Fibroblast of skin of abdomen (primary cell): ENCODE results near the gene METTL22.

Experiments used
- DNase-seq: peaks from one replicate; pipeline ENCODE4 v3.0.0-alpha.2; 2013

METTL22 gene

DNA sequence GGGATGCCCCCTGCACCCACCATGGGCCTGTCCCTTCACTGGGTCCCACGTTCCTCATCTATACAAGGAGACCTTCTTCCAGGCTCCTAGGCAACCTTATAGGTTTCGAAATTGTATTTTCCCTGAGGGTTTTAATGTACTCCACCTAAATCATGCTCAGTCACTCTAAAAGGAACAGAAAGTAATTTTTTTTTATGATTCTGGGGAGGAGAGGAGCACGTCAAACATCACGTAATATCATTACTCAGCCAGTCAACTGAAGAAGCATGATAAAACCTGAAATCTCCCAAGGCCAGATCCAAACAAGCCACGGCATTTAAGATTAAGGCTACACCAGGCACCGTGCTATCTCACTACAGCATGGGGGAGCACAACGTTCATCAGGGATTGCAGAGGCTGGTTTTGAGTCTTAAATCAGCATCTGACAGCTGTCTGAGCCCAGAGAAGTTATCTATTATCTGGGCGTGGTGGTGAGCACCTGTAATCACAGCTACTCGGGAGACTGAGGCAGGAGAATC, 27.3 kb upstream of the METTL22 start:
- no peak for DNase-seq

DNA sequence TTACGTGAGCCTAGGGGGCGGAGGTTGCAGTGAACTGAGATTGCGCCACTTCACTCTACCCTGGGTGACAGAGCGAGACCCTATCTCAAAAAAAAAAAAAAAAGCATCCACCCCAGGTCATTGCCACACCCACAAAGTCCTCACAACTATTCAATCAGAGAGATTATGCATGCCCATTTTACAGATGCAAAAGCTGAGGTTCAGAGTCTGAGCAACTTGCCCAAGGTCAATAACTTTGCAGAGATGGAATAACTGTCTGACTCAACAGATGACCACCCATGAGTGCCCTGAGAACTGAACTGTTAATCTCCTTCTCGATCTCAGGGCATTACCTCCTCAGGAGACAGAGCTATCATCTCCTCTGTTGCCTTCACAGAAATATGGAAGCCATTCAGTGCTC, 25.7 kb upstream of the METTL22 start:
- no peak for DNase-seq

DNA sequence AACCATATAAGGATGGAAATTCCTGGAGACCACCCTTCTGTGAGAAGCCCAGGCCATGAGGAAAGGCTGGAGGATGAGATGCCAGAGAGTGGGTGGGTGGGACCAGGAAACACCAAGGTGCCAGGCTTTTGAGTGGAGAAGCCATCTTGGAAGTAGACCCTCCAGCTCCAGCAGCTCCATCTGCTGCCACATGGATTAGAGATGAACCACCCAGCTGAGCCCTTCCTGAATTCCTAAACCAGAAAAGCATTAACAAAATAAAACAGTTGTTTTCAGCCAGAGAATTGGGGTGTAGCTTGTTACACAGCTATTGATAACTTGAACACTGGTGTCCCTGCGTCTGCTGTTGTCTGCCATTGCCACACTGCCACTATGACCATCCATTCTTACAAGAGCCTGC, 24.9 kb upstream of the METTL22 start:
- no peak for DNase-seq

DNA sequence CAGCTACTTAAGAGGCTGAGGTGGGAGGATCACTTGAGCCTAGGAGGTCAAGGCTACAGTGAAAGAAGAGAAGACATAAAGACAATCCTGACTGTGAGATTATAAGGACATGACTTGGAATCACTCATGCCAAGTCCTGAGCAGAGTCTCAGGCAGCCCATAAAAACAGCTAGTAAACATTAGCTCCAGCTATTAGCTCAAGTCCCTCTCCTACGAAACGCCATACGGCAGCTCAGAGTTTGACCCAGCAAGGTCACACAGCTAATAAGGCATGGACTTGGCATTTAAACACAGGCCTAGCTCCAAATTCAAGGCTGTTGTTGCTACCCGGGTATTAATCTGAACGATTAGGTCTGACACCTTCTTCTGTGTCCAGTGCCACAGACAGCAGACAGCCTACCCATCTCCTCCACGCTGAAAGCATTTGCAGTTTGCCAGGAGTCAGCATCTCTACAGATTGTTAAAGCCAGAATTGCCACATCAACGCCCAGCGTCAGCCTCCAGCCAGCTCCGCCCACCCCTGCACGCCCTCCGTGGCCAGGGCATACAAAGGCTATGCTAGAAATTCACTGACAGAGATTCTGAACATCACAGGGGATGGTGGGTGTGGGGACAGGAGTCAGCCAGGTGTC, 21.2 kb upstream of the METTL22 start:
- no peak for DNase-seq

DNA sequence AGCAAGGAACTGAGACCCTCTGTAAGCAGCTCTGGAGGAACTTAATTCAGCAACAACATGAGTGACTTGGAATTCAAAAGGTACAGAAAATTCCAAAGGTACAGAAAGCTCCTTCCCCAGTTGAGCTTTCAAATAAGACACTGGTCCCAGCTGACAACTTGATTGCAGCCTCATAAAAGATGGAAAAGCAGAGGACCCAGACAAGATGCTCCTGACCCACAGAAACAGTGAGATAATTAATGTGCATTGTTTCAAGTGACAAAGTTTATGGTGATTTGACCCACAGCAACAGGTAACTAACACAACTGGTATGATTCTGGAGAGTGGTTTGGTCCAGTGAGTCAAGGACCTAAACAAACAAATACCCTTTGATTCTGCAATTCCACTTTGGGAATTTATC, 15.9 kb upstream of the METTL22 start:
- no peak for DNase-seq

DNA sequence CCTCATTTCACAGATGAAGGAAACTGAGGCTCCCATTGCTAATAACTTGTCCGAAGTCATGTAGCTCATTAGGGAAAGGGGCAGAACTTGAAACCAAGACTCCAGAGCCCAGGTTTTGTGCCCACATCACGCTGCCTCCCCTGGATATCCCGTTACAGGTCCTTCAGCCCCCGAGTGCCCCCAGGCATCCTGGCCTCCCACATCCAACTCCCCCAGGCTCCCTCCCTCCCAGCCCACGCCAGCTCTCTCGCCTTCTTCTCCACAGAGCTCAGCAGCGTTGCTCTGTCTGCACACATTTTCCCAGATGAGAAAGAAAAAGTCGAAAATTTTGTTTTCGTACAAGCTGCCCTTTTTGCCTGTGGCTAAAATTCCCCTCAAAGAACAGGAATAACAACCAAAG, 14.3 kb upstream of the METTL22 start:
- no peak for DNase-seq

DNA sequence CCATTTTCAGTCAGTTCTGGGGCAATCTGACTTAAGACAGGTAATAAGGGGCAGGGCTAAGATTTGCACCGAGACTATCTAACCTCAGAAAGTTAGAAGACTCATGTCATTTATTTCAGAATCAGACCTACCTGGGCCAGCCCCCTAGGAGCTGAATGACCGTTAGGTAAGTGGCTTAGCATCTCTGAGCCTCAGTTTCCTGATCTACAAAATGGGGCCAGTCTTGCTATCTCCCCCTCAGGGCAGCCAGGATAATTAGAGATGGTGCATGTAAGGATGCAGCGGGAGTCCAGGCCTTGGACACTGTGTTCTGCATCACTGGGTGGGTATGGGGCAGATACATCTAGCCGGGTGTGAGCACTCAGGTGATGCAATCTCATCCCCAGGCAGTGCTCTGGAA, 10.4 kb upstream of the METTL22 start:
- no peak for DNase-seq

DNA sequence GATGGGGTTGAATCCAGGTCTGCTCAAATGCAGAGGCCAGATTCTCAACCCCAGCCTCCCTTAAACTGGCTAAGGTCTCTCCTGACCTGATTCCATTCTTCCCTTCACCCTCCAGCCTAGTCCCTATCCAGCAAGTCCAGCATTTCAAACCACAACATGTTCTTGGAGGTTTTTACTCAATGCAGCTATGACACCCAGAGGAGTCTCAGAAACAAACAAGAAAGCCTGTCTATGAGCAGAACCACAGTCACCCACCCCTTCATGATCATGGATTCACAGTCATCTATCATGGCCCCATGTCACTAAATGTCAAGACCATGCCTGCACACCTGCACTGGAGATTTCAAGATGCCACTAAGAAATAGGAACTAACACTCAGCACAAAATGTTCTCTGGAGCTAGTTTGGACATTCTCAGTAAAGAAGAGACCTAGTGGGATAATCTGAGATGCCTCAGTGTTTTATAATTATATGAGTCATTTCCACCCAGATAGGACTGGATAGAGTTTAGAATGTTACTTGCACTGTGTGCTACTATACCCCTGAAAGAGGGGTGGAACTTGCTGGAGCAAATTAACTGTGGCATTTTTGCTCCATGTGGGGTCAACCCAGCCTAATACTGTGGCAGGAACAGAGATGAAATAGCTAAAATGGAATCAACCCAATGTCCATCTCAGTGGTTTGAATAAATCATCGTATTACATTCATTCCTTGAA, 9.5 kb upstream of the METTL22 start:
- DNase-seq: peak; percentile 58

DNA sequence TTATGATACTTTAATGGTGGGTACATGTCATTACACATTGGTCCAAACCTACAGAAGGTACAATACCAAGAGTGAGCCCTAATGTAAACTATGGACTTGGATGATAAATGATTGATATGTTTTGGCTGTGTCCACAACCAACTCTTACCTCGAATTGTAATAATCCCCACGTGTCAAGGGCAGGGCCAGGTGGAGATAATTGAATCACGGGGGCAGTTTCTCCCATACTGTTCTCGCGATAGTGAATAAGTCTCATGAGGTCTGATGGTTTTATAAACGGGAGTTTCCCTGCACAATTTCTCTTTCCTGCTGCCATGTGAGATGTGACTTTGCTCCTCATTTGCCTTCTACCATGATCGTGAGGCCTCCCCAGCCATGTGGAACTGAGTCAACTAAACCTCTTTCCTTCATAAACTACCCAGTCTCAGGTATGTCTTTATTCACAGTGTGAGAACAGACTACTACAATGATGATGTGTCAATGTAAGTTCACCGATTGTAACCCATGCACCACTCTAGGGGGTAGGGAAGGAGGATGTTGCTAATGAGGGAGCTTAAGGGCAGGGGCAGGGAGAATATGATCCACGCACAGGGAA, 7.0 kb upstream of the METTL22 start:
- no peak for DNase-seq

DNA sequence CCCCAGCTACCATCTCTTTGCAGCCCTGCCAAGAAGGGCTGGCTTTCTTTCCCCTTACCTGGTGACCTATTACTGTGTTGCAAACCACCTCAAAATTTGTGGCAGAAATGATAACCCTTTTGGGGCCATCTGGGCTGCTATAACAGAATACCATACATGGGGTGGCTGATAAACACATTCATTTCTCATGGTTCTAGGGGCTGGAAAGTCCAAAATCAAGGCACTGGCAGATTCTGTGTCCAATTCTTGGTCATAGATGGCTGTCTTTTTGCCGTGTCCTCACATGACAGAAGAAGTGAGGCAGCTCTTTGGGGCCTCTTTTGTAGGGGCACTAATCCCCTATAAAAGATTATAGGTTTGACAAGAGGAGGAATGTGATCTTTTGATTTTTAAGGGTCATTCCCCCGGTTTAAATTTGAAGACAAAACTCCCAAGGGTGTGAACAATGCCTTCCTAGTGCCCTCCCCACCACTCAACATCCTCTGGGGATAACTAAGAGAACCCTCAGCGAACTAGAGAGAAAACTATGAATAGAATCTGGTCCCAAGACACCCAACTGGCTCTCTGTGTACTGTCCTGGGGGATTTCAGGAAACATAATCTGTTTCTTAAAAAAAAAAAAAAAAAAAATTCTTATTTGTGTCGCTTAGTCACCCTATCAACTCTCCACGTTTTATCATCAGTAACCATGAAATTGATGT, 1.7 kb upstream of the METTL22 start:
- no peak for DNase-seq

DNA sequence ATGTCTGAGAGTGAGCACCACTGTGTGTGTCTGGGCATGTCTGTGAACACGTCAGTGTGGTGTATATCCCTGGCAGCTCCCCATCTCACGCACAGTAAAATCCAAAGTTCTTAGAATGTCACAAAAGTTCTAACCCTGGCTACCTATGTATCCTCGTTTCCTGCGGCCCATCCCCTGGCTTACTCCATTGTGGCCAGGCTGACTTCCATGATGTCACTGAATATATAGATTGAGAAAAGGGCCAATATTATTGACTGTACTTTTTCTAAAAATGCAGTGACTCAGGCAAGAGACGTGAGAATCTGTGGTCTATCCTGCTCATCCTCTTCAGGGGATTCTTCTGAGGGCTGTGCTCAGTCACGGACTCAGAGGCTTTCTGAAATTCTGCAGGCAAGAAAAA, 963 bp upstream of the METTL22 start:
- peak; percentile 34 for DNase-seq

DNA sequence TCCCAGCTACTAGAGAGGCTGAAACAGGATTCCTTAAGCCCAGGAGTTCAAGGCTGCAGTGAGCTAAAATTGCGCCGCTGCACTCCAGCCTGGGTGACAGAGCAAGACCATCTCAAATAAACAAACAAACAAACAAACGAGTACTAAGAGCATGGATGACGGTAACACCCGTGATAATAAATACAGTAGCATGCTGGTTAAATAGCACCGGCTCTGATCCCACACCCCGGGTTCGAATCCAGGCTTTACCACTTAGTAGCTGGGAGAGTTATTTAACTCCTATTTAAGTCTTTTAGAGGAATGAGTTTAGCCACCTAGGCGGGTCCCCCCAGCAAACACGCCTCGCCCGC, 301 bp upstream of the METTL22 start:
- no peak for DNase-seq

DNA sequence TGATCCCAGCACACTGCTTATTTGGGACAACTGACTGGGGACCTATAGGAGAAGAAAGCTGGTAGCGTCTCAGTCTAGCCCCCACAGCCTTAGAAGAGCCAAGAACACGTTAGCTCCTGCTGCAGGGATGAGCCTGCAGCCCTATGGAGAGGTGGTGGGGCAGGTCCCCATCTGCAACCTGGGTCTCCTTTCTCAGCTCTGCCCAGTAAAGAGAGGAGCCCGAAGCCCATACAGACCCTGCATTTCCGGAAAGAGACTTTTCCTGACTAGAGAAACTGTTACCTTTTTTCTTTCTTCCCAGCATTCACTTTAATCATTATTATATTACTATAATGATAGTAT, 788 bp downstream of the METTL22 start:
- DNase-seq: no peak

DNA sequence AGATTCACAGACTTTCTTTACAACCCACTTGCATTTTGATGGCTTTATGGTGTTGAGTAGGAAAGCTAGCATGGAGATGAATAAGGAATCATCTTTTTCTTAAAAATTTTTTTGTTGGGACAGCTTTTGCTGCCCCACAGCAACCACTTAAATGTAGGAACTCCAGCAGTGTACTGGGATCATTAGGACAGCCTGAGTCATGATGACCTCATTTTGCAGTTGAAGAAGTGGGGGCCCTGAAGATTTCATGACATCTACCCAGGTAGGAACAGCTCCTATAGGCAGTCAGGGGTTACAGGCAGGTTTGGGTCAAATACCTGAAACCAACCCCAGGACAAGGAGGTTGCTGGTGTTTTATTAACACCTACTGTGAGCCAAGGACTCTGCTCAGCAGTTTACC, 2.1 kb downstream of the METTL22 start:
- DNase-seq: no peak

DNA sequence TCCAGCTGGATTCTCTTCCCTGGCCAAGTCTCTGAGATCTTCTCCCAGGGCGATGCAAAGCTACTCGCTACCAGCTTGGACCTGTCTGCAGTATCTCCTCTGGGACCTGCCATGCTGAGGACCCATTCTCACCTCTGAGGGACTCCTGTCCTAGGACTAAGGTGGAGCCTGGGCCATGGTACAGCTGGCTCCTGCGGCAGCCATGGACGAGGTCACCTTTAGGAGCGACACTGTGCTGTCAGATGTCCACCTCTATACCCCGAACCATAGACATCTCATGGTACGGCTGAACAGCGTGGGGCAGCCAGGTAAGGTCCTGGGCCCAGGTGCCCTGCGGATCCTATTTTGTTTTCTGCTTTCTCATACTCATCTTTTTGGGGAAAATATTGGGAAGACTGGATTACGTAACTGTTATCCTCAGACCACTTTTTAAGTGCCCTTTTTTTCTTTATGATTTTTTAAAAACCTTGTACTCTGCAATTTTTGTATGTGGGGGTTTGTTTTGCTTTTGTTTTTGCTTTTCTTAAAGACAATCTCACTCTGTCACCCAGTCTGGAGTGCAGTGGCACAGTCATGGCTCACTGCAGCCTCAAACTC, 4.1 kb downstream of the METTL22 start:
- DNase-seq: no peak

DNA sequence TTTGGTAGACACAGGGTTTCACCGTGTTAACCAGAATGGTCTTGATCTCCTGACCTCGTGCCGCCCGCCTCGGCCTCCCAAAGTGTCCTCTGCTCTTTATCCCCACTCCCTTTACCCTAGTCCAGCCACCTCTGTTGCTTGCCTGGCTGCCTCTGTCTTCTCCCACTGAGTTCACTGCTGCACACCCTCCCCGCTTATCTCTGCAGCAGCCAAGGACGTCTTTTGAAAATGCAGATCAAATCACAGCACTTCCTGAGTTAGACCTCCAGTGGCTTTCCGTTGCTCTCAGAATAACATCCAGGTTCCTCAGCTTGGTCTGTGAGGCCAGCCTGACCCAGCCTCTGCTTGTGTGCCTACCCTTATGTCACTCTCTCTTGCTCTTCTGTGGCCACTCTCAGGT, 5.4 kb downstream of the METTL22 start:
- no peak for DNase-seq

DNA sequence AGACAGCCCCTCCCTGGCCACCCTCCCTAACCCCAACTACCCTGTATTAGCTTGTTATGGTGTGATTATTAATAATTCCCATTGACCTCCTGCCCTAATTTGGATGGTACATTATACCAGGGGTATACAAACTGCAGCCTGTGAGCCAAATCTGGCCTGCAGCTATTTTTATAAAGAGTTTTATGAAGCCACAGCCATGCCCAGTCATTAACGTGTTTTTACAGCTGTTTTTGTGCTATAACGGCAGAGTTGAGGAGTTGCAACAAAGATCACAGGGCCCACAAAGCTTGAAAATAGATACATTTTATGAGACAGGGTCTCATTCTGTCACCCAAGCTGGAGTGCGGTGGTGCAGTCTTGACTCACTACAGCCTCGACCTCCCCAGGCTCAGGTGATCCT, 6.0 kb downstream of the METTL22 start:
- DNase-seq: no peak

DNA sequence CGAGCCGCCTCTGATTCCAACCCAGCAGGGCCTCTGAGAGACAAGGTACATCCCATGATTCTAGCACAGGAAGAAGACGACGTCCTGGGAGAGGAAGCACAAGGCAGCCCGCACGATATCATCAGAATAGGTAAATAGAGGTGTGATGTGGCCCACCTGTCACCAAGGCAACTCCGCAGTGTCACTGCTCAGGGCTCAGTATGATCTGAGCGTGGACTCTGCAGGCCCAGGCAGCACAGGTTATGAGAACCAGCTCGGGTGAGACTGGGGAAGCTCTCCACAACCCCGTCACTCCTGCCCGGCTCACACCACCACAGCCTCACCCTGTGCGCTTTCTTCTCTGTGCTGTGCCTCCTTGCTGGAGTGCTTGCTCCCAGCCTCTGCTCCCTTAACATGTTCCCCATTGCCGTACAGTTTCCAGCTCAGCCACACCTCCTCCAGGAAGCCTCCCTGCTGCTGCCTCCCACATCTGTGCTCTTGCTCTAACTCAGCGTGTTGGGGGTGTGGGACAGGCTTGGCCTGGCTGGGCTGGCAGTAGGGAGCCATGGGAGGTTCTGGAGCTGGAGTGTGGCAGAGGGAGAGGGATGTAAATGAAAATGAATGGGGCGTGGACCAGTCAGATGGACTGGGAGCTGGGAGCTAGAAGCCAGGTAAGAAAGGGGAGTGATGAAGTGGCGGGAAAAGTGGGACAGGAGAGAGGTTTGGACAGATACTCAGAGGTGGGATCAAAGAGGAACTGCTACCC, 7.7 kb downstream of the METTL22 start:
- no peak for DNase-seq

DNA sequence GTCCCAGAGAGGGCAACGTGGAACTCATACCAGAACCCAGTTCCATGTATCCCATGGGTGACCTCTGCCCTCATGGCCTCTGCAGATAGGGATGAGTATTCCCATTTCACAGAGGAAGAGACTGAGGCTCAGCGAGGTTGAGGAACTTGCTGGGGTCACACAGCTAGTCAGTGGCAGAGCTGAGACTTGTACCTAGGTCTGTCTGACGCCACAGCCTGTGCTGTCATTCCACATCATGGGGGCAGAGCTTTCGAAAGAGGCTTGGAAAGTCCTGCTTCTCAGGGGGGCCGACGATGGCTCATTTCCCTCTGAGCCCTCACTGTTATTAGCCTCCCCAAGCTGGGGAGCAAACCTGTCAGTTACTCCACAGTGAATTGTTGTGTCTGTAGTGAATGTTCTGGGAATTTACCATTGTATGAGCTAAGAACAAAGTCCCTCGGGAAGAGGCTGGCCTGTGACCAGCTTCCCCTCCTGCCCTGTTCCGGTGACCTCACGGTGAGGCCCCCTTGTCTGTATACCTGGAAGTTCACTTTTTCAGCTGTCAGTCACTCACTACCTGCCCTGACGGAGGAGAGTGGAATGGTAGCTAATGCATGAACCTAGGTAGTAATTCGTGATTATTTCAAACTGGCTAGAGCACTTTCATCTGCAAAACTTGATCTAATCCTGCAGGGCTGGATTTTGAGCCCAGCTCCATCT, 8.9 kb downstream of the METTL22 start:
- DNase-seq: no peak

DNA sequence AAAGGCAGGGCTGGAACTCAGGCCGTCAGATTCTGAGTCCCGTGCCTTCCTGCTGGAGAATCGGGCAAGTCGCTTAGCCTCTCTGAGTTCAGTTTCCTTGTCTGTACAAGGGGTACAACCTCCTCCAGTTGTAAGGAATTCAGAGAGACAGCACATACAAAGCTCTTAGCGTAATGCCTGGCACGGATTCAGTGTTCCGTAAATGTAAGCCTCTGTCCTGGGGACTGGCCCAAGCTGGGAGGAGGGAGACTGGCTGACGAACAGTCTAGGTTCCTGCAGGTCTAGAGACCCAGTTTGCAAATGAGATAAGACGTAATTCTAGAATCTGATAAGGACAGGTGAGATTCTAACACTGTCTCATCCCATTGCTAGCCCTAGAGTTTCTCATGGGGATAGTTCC, 9.9 kb downstream of the METTL22 start:
- no peak for DNase-seq

DNA sequence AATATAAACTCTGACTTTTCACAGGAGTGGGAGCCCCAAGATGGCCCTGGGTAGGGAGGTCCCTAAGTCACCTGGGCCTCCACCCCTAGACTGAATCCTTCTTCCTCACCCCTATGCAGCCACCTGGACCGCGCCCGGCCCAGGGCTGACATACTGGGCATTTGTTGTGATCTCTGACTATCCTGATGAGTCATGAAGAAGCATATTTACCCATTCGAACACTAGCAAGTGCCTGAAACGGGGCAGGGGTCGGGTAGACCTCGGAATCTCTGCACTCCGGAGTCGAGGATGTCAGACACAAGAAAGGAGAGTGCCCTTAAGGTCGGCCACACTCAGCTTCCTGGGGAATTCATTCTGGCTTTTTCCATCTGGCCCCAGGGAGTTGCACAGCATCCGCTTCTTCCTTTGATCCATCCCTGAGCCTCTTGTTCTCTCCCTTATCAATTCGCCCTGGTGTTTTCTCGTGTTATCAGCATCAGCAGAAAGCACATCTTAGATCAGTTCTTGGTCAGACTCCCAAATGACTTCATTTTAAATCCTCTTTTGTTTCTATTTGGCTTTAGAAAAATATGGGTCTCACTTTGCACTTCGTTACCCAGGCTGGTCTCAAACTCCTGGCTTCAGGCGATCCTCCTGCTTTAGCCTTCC, 10.4 kb downstream of the METTL22 start:
- no peak for DNase-seq
